Activated CD4-positive, alpha-beta memory T cell treated with anti-CD3 and anti-CD28 coated beads, Interleukin-2, amount 10 ng/mL, durations not matched to agents 7 days and 5 days (primary cell): ENCODE measurements around the gene RTKN2. TPM values are rescaled to one million over a fixed set of nuclear protein-coding genes. Genes with fewer than 3 reads are reported as not detected.

Experiments used
- CTCF ChIA-PET: fragments of 350-600 bp; sonication (Branson Sonifier 250); formaldehyde crosslinking; loops from one replicate; lab custom pipeline; 2021; ENCODE audit warnings: antibody characterized with exemption, inconsistent platforms; lab: Charles Lee
- POLR2A ChIA-PET: fragments of 350-600 bp; sonication (Branson Sonifier 250); formaldehyde crosslinking; loops from one replicate; lab custom pipeline; 2021; ENCODE audit warnings: antibody characterized with exemption; lab: Charles Lee
- DNase-seq: peaks from one replicate; pipeline ENCODE4 v3.0.0-alpha.2; 2020
- H3K27ac Mint-ChIP-seq: one replicate; pipeline ENCODE4 v1.8.0; 2021; ENCODE audit warnings: mild to moderate bottlenecking, mixed read lengths
- H3K27me3 Mint-ChIP-seq: one replicate; pipeline ENCODE4 v1.8.0; 2021; ENCODE audit warnings: mixed read lengths
- H3K36me3 Mint-ChIP-seq: one replicate; pipeline ENCODE4 v1.8.0; 2021; ENCODE audit warnings: low read depth, mixed read lengths
- H3K4me1 Mint-ChIP-seq: one replicate; pipeline ENCODE4 v1.8.0; 2021; ENCODE audit warnings: mixed read lengths
- H3K4me3 Mint-ChIP-seq: one replicate; pipeline ENCODE4 v1.8.0; 2021; ENCODE audit warnings: mild to moderate bottlenecking, mixed read lengths
- H3K9me3 Mint-ChIP-seq: one replicate; pipeline ENCODE4 v1.8.0; 2021; ENCODE audit warnings: mixed read lengths
- total RNA-seq, 2 experiments: library from RNA; stranded (reverse); gene quantifications; one replicate each; pipeline ENCODE4 v1.2.3, GENCODE V29; 2021

The RTKN2 gene
- total RNA-seq, 2 experiments from 2014 or later = 6.6 to 6.9 TPM

DNA sequence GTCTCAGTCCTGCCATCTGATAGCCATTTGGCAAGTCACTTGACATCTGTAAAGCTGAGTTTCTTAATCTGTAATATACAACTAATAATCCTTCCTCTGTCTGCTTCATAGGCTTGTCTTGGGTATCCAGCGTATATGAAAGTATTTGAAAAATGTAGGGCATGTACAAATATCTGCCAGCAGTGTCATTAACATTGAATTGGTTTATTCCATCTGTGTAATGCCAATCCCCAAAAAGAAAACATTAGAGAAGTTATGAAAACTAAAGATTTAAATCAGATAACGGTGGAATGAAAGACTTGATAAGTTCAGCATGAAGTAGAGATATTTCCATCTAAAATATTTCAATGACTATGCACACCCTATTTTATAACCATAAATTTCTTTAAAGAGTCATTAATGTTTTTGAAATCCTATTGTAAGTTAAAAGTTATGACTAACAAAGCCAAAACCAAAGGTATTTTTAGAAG, 9.8 kb upstream of the RTKN2 start:
- Mint-ChIP-seq H3K36me3 (no peaks in the 10 kb centered on the region), H3K27ac (no peak overlapping the region), H3K4me3 (no peak overlapping the region), H3K9me3 (no peaks in the 10 kb centered on the region), H3K4me1 (no peaks in the 10 kb centered on the region), H3K27me3 (peaks cover 1% of the 10 kb centered on the region)
- no peak for DNase-seq
- POLR2A ChIA-PET = no interaction called here
- CTCF ChIA-PET = no interaction called here

DNA sequence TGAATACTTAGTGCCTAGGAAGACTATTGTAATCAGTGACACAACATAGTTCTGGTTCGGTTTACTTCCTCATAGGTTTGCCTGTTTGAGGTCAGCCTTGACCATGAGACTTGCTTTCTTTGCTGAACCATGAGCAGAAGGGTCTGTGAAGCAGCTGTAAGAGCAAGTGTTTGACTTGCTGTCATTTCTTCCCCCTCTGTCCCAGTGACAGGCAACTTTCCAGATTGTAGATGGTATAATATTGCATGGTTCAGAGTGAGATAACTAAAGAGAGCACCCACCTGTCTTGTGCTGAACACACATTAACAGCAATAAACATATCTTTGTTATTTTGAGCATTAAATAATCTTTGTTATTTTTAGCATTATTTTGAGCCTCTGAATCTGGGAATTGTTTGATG, 9.3 kb upstream of the RTKN2 start:
- ChIA-PET CTCF (no interaction called here), POLR2A (no interaction called here)
- Mint-ChIP-seq H3K9me3 (no peaks in the 10 kb centered on the region), H3K4me1 (no peaks in the 10 kb centered on the region), H3K27me3 (peaks cover 1% of the 10 kb centered on the region), H3K4me3 (no peak overlapping the region), H3K36me3 (no peaks in the 10 kb centered on the region), H3K27ac (no peak overlapping the region)
- DNase-seq = no peak

DNA sequence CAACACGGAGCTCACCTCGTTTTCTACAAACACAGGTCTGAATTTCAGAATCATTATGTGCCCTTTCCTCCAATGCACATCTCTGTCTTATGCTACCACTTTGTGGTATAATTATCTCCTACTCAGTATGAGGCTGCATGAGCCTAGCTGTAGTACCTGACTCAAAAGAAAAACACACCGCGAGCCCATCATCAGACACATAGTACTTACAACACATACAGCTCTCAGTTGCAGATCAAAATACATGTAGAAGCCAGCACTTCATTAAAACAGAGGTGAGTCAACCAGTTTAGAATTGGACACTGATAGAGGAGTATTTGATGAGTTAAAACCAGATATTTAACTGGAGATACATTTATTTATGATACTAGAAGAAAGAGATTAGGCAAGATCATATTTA, 1.4 kb upstream of the RTKN2 start:
- Mint-ChIP-seq H3K9me3 (no peaks in the 10 kb centered on the region), H3K4me3 (peak overlapping the region; percentile 8)
- DNase-seq = no peak

DNA sequence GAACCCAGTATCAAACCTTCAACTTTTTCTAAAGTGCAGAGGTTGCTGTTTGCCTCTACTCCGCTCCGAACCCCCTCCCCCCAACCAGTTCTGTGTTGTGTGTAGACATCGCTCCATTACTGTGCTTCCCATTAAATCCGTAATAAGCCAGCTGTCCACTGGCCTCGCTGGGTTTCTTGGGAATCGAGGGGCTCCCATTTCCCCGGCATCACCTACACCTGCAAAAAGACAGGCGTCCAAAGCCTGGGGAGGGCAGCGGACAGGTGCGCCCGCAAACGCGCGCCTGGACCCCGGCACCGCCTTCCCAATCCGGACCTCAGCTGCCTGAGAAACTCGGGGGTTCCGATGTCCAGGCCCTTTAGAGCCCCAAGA, 631 bp downstream of the RTKN2 start:
- CTCF ChIA-PET = no interaction called here
- POLR2A ChIA-PET = interaction anchor here (0.9 to 2.0 kb wide), 6 partner anchors 84 to 366 kb away, joined by 3 to 5 read pairs (median 3); partner anchors contain the start of gene ARID5B
- peaks cover 25% of the 10 kb centered on the region for H3K27me3 Mint-ChIP-seq
- H3K9me3 Mint-ChIP-seq = no peaks in the 10 kb centered on the region
- H3K4me1 Mint-ChIP-seq = peaks cover 28% of the 10 kb centered on the region
- no peak overlapping the region for H3K27ac Mint-ChIP-seq
- DNase-seq = no peak
- no peaks in the 10 kb centered on the region for H3K36me3 Mint-ChIP-seq
- peak overlapping the region; percentile 78 for H3K4me3 Mint-ChIP-seq

More for the DNA sequence above, 1.4 kb upstream of the RTKN2 start:
- Mint-ChIP-seq H3K27ac (no peak overlapping the region), H3K27me3 (peaks cover 26% of the 10 kb centered on the region), H3K36me3 (no peaks in the 10 kb centered on the region), H3K4me1 (peaks cover 27% of the 10 kb centered on the region)
- ChIA-PET CTCF (interaction anchor here (1.5 kb wide), 1 partner anchor 25 kb away, joined by 4 read pairs; no protein-coding TSS in a partner anchor), POLR2A (interaction anchor here (0.6 to 1.0 kb wide), 2 partner anchors 368 to 371 kb away, joined by 3 read pairs; no protein-coding TSS in a partner anchor)

DNA sequence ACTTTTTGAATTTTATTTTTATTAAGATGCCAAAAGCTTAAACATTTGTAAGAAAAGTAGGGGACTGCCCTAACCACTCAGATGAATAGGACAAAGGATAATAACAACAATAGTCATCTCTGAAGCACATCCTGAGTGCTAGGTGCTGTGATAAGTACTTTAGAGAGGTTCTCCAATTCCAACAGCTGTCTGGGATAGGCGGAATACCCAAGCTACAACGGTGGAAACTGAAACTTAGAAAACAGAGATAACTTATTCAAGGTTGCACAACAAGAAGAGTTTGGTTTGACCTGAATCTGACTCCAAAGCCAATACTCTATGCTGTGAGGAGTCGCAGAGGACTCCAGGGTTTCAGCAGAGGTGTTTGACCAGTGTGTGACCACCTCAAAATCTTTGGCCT, 2.0 kb downstream of the RTKN2 start:
- H3K27me3 Mint-ChIP-seq = peaks cover 22% of the 10 kb centered on the region
- no peak for DNase-seq
- no peaks in the 10 kb centered on the region for H3K36me3 Mint-ChIP-seq
- no peak overlapping the region for H3K27ac Mint-ChIP-seq
- POLR2A ChIA-PET = interaction anchor here (1.4 to 2.3 kb wide), 2 partner anchors 206 to 220 kb away, joined by 3 to 6 read pairs; no protein-coding TSS in a partner anchor
- no peak overlapping the region for H3K4me3 Mint-ChIP-seq
- H3K4me1 Mint-ChIP-seq = peaks cover 28% of the 10 kb centered on the region
- CTCF ChIA-PET = interaction anchor here (1.4 to 2.7 kb wide), 3 partner anchors 21 to 324 kb away, joined by 5 to 16 read pairs (median 6); no protein-coding TSS in a partner anchor
- H3K9me3 Mint-ChIP-seq = no peaks in the 10 kb centered on the region

DNA sequence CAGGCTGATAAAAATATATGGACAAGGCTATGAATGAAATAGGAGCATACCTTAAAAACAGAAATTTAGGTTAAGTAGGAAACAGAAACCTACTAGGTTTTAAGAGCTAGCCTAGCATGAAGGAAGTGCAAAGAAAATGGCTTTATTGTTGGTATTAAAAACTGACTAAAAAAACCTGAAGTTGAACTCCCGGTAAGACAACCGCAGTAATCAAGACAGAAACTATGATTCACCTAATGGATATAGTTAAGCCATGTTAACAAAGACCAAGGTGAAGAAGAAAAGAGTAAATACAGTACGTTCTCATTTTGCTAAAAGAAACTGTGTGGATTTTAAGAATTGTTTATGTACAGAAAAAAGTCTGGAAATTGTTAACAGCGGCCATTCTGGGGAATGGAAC, 2.5 kb downstream of the RTKN2 start:
- ChIA-PET CTCF (interaction anchor here (1.4 to 2.7 kb wide), 3 partner anchors 21 to 325 kb away, joined by 5 to 16 read pairs (median 6); no protein-coding TSS in a partner anchor), POLR2A (interaction anchor here (1.4 to 2.3 kb wide), 2 partner anchors 206 to 219 kb away, joined by 3 to 6 read pairs; no protein-coding TSS in a partner anchor)
- no peaks in the 10 kb centered on the region for H3K36me3 Mint-ChIP-seq
- no peak overlapping the region for H3K27ac Mint-ChIP-seq
- H3K4me1 Mint-ChIP-seq = peaks cover 28% of the 10 kb centered on the region
- H3K4me3 Mint-ChIP-seq = no peak overlapping the region
- peaks cover 21% of the 10 kb centered on the region for H3K27me3 Mint-ChIP-seq
- no peaks in the 10 kb centered on the region for H3K9me3 Mint-ChIP-seq
- no peak for DNase-seq

DNA sequence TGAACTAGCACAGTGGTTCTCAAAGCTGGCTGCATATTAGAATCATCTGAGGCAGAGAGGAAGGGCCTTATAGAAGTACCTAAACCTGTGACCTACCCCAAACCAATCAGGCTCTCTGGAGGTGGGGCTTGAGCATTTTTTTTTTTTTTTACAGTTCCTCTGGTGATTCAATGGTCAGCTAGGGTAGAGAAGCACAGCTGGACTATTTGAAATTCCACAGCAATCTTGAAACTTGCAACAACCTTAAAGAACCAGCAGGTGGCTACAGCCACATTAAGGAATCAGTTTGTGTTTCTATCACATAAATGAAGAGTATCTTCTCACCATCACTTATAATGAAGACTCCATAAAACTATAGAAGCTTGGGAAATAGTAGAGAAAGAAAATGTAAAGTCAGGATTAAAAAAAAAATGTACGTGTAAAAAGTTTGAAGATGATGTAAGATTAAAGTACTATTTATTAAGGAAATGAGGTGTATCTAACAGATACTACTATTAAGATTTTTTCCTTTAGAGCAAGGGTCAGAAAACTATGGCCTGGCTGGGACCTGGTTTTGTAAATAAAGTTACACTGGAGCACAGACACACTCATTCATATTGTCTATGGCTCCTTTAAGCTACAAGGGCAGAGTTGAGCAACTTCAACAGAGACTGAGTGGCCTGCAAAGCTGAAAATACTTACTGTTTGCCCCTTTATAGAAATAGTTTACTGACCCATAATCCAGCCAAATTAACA, 3.8 kb downstream of the RTKN2 start:
- Mint-ChIP-seq H3K4me1 (peaks cover 27% of the 10 kb centered on the region), H3K27me3 (peaks cover 14% of the 10 kb centered on the region), H3K4me3 (no peak overlapping the region), H3K27ac (no peak overlapping the region), H3K36me3 (no peaks in the 10 kb centered on the region), H3K9me3 (no peaks in the 10 kb centered on the region)
- CTCF ChIA-PET = interaction anchor here (0.7 to 3.7 kb wide), 15 partner anchors 14 to 998 kb away, joined by 3 to 26 read pairs (median 3); no protein-coding TSS in a partner anchor
- no peak for DNase-seq
- POLR2A ChIA-PET = interaction anchor here (0.7 to 0.9 kb wide), 3 partner anchors 20 to 216 kb away, joined by 3 to 4 read pairs (median 3); no protein-coding TSS in a partner anchor

DNA sequence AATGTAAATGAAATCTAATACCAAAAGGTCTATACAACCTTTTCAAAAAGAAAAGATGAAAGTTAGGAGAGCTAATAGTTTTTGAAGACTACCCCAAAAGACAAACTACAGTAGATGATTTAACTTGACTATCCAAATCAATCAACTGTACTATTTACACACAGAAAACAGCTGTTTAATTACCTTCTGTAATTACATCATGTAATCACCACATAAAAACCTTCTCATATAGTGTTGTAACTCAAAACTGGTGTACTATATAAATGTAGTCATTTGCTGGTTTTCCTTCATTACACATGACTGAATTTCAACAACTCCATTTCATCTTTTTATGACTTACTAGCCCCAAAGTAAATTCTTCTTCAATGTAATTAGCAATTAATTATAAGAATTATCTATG, 4.5 kb downstream of the RTKN2 start:
- H3K4me3 Mint-ChIP-seq = no peak overlapping the region
- POLR2A ChIA-PET = interaction anchor here (0.8 kb wide), 1 partner anchor 215 kb away, joined by 4 read pairs; no protein-coding TSS in a partner anchor
- no peaks in the 10 kb centered on the region for H3K36me3 Mint-ChIP-seq
- no peaks in the 10 kb centered on the region for H3K9me3 Mint-ChIP-seq
- H3K27me3 Mint-ChIP-seq = peaks cover 7% of the 10 kb centered on the region
- CTCF ChIA-PET = interaction anchor here (0.6 to 3.7 kb wide), 11 partner anchors 14 to 998 kb away, joined by 3 to 26 read pairs (median 5); no protein-coding TSS in a partner anchor
- H3K4me1 Mint-ChIP-seq = peaks cover 22% of the 10 kb centered on the region
- H3K27ac Mint-ChIP-seq = no peak overlapping the region
- DNase-seq = no peak

DNA sequence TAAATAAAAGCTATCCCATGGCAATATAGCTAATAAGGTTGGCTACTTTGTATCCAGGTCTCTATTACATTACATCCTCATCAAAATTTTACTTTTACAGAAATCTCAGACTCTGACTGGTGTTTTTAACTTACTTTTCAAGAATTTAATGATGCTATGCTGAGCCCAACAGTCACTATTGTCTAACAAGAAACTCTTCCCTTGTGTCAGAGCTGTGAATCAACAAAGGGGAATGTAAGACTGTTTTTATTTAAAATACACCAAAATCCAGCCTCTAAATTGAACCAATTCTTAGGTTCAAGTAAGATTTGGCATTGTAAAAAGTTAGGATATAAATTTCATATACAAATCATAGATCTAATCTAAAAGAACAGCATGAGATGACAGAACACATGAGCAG, 7.0 kb downstream of the RTKN2 start:
- ChIA-PET POLR2A (no interaction called here), CTCF (interaction anchor here (1.0 to 1.7 kb wide), 2 partner anchors 12 to 17 kb away, joined by 3 to 5 read pairs; no protein-coding TSS in a partner anchor)
- no peak overlapping the region for H3K27ac Mint-ChIP-seq
- no peak overlapping the region for H3K4me3 Mint-ChIP-seq
- no peaks in the 10 kb centered on the region for H3K27me3 Mint-ChIP-seq
- H3K9me3 Mint-ChIP-seq = no peaks in the 10 kb centered on the region
- H3K4me1 Mint-ChIP-seq = peaks cover 9% of the 10 kb centered on the region
- no peaks in the 10 kb centered on the region for H3K36me3 Mint-ChIP-seq
- no peak for DNase-seq

DNA sequence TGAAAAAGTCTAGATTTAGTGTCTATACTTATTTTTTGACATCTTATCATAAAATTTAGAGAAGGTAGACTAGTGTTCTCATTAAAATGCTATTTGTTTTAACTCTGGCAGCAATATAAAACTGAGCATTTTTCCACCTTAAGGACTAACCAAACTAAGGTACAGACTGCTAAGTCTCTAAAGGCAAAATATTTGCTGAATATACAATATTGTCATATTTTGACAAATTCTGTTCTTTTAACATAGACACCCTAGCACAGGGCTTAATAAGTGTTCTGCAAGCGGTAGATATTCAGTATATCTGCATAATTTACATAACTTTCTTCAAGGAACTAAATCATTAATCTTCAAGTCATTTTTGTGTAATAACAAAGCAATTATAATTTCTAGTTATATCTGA, 8.6 kb downstream of the RTKN2 start:
- H3K36me3 Mint-ChIP-seq = no peaks in the 10 kb centered on the region
- no peak overlapping the region for H3K4me3 Mint-ChIP-seq
- H3K9me3 Mint-ChIP-seq = no peaks in the 10 kb centered on the region
- H3K27me3 Mint-ChIP-seq = no peaks in the 10 kb centered on the region
- CTCF ChIA-PET = no interaction called here
- DNase-seq = no peak
- no peak overlapping the region for H3K27ac Mint-ChIP-seq
- H3K4me1 Mint-ChIP-seq = peaks cover 2% of the 10 kb centered on the region
- POLR2A ChIA-PET = no interaction called here

DNA sequence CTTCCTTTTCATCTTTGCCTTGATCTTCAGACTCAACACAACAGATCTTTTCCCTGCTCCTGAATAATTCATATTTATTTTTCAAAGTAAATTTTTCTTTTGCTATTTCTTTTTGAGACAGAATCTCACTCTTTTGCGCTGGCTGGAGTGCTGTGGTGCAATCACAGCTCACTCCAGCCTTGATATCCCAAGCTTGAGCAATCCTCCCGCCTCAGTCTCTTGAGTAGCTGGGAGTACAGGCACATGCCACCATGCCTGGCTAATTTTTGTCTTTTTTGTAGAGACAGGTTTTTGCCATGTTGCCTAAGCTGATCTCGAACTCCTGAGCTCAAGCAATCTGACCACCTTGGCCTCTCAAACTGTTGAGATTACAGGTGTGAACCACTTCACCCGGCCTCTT, 9.2 kb downstream of the RTKN2 start:
- POLR2A ChIA-PET = no interaction called here
- Mint-ChIP-seq H3K9me3 (no peaks in the 10 kb centered on the region), H3K27me3 (no peaks in the 10 kb centered on the region), H3K27ac (no peak overlapping the region), H3K36me3 (no peaks in the 10 kb centered on the region), H3K4me1 (no peaks in the 10 kb centered on the region), H3K4me3 (no peak overlapping the region)
- CTCF ChIA-PET = no interaction called here
- DNase-seq = no peak

DNA sequence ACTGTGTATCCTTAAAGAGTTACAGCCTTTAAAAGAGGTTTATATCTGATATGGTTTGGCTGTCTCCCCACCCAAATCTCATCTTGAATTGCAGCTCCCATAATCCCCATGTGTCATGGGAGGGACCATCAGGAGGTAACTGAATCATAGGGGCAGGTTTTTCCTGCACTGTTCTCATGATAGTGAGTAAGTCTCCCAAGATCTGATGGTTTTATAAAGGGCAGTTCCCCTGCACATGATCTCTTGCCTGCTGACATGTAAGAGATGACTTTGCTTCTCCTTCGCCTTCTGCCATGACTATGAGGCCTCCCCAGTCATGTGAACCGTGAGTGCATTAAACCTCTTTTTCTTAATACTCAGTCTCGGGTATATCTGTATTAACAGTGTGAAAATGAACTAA, 9.7 kb downstream of the RTKN2 start:
- POLR2A ChIA-PET = no interaction called here

DNA sequence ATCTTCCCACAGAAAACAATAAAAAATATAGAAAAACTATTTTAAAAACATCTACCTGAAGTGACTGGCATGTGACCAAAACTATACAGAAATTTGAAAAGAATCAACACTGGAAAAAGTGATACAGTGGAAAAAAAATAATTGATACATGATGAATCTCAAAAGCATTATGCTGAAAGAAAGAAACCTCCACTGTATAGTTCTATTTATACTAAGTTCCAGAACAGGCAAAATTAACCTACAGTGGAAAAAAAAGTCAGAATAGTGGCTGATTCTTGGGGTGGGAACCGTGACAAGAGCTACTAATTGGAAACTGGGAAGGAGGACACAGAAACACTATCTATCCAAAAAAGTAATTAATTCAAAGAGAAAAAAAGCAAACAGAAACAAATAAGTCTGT, 14.9 kb downstream of the RTKN2 start:
- Mint-ChIP-seq H3K9me3 (no peaks in the 10 kb centered on the region), H3K27ac (no peak overlapping the region), H3K36me3 (peaks cover 10% of the 10 kb centered on the region), H3K4me1 (peaks cover 2% of the 10 kb centered on the region), H3K27me3 (no peaks in the 10 kb centered on the region), H3K4me3 (no peak overlapping the region)
- ChIA-PET CTCF (interaction anchor here (0.6 kb wide), 1 partner anchor 311 kb away, joined by 3 read pairs; no protein-coding TSS in a partner anchor), POLR2A (no interaction called here)
- no peak for DNase-seq

More for the DNA sequence above, 9.7 kb downstream of the RTKN2 start:
- H3K9me3 Mint-ChIP-seq = no peaks in the 10 kb centered on the region
- H3K4me1 Mint-ChIP-seq = no peaks in the 10 kb centered on the region
- no peak overlapping the region for H3K4me3 Mint-ChIP-seq
- no peak overlapping the region for H3K27ac Mint-ChIP-seq
- H3K36me3 Mint-ChIP-seq = peaks cover 4% of the 10 kb centered on the region
- H3K27me3 Mint-ChIP-seq = no peaks in the 10 kb centered on the region
- CTCF ChIA-PET = no interaction called here
- no peak for DNase-seq
